Stimulated activated CD4-positive, alpha-beta T cell treated with anti-CD3 and anti-CD28 coated beads, TNF-alpha, amount 100 ng/mL, for 48 hours (primary cell): ENCODE measurements around the gene MTHFD1.
A peak's percentile ranks its signal among the peaks of the same experiment; 100 is the strongest.
"Not testable (repeated sequence)": the region's sequence is repeated elsewhere in the genome, so short reads cannot be mapped to it uniquely, and the experiment has no call there.

Experiments used
- DNase-seq, 3 donors: peaks; one replicate each; pipeline ENCODE4 v3.0.0-alpha.2; 2020; ENCODE audit warnings: low read depth in 3 of 3

Gene MTHFD1

DNA sequence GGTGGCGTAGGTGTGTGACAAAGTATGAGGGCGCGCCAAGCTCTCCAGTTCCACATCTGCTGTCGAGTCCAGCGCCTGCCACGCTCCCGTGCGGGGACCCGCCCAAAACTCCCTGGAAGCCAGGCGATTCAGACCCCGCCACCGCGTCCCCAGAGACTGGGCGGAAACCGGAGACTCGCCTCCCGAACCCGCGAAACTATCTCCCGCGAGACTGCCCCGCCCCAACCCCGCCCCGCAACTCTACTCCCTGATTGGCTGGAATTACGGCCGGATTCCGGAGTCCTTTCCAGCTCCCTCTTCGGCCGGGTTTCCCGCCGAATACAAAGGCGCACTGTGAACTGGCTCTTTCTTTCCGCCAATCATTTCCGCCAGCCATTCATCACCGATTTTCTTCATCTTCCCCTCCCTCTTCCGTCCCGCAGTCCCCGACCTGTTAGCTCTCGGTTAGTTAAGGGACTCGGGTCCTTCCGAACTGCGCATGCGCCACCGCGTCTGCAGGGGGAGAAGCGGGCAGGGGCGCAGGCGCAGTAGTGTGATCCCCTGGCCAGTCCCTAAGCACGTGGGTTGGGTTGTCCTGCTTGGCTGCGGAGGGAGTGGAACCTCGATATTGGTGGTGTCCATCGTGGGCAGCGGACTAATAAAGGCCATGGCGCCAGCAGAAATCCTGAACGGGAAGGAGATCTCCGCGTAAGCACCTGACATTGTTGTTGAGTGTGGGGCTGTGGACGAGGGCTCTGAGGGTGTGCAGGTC is at the start of gene MTHFD1:
Gene MTHFD1 (plus strand): TSS at position 572 of the 751 bp plus-strand sequence. CDS start 75 bp downstream, at position 647.
- DNase-seq: peak; percentile 96 to 97 (median 96)

DNA sequence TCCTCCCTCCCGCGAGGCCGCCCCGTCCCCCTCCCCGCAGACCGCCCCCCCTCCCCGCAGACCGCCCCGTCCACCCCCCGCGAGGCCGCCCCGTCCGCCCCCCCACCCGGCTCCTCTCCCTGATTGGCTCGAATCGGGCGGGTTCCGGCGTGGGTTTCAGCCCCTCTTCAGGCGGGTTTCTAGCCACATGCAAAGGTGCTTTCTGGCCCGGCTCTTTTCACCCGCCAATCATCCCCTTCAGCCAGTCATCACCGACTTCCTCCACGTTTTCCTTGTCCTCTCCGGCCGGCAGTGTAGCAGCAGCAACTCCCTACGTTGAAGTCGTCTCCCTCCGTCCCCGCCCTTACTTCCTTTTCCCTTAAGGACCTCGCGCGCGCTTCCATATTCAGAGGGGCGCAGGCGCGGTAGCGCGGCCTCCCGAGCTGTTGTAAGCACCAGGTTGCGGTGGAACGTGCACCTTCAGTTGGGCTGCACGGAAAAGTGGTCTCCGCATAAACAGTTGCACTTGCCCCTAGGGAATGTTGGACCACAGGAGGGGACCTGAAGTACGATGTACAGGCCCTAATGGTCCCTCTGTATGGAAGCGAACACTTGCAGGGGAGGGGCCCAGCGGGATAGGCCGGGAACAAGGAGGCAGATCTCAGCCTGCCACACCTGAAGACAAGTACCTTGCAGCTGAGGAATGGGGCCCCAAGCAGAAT is 49.4 kb upstream of the MTHFD1 start:
- peak; percentile 79 to 84 (median 82) for DNase-seq

DNA sequence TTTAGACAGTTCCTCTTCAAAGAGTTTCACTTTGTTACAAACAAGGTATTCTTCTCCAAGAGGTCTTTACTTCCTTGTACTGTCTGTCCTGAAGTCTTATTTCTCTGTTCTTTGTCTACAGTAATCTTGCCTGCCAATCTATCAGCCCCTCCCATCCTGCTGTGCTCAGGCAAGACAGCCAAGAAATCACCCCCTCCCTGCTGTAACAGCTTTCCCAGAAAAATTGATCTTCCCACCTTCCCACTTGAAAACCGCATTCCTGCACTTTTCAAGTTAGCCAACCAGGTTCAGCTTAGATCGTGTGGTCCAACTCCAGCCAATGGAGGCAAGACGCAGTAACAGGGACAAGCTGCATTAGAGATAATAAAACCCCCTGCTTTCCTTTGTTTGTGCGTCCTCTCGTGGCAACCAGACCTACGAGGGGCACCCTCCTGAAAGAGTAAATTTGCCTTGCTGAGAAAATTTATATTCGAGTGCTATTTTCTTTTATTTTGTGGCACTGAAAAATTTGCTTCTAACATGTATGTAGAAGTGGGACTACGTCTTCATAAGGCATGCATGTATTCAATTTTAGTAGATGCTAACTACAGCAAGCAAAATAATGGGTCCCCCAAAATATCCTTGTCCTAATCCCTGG is 47.5 kb upstream of the MTHFD1 start:
- DNase-seq: no peak

DNA sequence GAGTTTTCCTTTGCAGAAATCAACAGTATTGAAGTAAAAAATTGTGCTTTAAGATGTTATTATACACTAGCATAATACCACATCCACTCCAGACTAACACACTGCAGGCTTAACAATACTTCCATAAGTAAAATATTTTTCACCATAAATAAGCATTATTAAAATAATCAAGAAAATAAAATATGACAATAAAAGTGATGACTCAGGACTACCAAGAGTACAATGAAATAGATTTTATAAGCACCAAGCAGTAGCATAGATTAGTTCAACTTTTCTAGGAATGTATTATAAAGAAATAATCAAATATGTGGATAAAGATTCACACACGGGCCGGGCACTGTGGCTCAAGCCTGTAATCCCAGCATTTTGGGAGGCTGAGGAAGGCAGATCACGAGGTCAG is 40.4 kb upstream of the MTHFD1 start:
- no peak for DNase-seq

DNA sequence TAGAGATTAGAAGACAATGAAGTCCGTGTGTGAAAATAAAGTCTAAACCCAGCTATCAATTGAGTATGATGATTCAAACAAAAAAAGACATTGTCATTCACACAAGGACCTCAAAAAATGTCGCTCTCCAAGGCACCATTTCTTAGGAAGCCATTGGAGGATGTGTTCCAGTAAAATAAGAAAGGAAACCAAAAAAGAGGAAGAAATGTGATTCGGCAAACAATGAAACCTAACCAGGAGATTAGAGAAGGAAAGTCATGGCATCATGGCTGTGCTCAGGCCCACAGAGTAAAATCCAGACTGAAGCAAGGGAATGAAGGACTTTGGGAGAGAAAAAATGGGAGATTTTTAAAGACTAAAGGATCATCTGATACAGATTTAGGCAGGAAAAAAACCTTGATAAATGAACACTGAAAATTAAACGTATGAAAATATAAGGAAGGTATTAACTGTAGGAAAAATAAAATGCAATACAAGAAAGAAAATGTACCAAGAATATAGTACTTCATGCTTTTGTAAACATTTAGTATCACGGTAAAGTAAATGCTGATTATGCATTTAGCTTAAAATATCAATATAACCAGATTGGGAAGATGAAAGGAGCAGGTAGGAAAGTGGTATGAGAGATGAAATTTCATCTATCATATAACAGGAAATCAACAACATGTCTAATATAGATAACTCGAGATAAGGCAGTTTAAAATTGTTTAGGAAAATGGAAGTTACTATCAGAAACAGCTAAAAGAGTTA is 38.2 kb upstream of the MTHFD1 start:
- no peak for DNase-seq

DNA sequence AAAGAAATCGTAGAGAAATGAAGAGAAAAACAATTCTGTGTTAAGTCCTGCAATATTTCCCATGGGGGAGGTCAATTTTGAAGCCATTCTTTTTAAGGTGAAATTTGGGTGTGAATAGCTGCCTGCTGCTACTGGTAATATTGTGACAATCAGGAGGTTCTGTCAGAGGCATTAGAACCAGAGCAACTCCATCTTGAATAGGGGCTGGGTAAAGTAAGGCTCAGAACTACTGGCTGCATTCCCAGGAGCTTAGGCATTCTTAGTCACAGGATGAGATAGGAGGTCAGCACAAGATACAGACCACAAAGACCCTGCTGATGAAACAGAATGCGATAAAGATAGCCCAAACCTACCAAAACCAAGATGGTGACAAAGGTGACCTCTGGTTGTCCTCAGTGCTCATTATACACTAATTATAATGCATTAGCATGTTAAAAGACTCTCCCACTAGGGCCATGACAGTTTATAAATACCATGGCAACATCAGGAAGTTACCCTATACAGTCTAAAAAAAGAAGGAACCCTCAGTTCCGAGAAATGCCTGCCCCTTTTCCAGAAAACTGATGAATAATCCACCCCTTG is 24.8 kb upstream of the MTHFD1 start:
- no peak for DNase-seq

DNA sequence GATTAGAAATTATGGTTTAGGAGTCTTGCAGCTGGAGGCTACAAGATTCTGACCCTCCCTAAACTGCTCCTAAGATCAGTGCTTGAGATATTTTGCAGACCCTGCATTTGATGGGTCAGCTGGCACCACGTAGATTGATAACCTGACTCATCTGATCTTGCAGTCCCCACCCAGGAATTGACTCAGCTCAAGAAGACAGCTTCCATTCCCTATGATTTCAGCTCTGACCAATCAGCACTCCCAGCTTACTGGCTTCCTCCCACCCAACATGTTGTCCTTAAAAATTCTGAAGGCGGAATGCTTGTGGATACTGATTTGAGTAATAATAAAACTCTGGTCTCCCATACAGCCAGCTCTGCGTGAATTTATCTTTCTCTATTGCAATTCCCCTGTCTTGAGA is 23.2 kb upstream of the MTHFD1 start:
- DNase-seq: no peak

DNA sequence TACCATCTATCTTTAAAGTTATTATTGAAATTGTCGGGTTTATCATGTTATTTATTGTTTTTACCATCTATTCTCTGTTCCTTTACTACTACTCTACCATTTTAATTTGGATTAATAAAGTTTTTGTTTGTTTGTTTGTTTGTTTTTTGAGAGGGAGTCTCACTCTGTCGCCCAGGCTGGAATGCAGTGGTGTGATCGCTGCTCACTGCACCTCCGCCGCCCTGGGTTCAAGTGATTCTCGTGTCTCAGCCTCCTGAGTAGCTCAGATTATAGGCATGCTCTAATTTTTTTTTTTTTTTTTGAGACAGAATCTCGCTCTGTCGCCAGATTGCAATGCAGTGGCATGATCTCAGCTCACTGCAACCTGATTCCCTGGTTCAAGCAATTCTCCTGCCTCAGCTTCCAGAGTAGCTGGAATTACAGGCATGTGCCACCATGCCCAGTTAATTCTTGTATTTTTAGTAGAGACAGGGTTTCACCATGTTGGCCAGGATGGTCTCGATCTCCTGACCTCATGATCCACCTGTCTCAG is 22.7 kb upstream of the MTHFD1 start:
- not testable (repeated sequence) for DNase-seq

DNA sequence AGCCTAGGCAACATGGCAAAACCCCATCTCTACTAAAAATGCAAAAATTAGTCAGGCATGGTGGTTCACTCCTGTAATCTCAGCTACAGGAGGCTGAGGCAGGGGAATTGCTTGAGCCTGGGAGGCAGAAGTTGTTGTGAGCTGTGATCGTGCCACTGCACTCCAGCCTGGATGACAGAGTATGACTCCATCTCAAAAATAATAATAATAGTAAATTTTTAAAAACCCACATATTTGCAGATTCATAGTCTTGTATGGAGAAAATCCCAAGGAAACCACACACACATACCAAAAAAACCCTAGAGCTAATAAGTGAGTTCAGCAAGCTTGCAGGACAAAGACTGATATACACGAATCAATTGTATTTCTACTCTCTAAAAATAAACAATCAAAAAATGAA is 19.0 kb upstream of the MTHFD1 start:
- DNase-seq: no peak

DNA sequence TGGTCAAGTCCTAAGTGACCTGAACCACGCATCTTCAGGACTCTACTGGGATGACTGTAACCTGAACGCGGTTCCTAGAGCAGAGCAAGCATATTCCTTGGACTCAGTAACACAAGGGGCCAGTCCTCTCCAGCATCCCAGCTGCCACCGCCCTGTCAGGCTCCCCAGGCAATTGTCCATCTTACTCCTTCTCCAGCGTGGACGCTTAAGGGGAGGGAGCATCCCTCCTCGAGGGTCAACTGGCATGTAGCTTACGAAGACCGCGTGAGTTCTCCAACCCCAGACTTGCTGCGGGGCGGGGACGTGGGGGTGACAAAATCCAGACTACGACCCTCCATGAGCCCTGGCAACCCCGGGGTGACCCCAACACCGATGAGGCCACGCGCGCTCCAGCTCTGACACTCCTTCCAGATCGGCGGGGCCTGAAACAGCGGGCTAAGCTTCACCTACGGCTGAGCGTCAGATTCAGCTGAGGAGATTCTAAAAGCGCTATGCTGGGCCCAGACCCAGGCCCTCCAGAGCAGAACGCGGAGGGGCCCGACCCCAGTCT is 846 bp upstream of the MTHFD1 start:
- DNase-seq: no peak

DNA sequence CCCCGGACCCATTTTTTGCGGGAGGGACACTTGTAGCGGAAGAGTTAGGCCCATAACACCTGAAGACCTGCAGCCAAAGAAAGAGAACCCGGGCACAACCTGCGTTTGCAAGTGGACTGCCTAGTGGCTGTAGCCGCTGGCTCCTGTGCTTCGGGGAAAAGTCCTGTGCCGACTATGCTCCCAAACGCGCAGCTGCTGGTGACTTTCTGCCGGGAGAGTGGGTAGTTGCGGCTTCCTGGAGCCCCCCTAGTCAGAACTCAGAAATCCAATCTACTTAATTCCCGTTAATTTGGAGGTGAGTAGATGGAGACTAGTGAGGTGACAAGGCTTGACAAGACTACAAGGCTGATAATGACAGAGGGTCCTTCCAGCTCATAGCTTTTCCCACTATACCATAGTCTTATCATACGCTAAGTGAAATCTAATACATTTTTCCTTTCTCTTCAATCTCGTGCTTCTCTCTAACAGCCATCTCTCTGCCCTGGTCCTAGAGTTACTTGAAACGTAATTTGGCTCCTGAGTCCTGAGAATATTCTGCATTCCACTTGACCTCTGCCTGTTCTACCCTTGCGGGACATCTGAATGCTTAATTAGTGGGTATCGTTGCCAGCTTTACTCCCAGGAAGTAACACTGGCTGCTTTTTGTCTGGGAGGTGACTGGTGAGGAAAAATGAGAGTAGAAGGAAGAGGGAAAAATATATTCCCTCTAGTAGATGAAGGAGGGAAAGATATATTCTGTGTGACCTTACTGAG is 556 bp downstream of the MTHFD1 start:
- DNase-seq: peak in 1 of 3 donors; percentile 9

DNA sequence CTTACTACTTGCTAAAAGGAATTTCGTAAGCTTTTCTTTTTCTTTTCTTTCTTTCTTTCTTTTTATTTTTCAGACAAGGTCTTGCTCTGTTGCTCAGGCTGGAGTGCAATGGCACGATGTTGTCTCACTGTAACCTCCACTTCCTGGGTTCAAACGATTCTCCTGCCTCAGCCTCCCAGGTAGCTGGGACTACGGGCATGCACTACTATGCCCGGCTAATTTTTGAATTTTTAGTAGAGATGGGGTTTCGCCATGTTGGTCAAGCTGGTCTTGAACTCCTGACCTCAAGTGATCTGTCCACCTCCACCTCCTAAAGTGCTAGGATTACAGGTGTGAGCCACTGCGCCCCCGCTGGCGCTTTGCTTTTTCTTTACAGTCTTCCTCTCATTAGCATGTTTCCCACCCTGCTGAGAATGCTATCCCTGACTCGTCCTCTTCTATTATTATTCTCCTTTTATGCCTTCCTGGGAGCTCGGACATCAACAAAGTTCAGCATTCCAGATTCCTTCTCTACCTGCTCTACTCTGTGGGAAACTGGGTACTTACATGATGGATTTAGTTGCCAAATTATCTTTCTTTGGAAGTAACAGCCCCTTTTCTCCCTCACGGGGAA is 3.1 kb downstream of the MTHFD1 start:
- DNase-seq: no peak

DNA sequence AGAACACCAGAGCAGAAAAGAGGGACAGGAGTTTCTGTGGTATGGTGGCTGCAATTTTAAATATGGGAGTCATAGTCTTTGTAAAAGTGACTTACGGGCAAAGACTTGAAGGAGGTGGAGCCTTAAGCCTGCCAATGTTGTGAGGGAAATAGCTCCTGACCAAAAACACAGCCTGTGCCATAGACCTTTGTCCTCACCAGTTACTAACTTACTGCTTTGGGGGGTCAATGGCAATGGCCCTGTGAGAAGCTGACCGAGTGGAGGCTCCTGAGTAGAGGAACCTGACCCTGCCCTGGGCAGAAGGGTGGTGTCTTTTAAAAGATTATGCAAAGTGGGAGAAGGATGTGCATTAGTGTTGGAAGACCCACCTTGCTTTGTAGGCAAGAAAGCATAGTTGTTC is 3.8 kb downstream of the MTHFD1 start:
- no peak for DNase-seq

DNA sequence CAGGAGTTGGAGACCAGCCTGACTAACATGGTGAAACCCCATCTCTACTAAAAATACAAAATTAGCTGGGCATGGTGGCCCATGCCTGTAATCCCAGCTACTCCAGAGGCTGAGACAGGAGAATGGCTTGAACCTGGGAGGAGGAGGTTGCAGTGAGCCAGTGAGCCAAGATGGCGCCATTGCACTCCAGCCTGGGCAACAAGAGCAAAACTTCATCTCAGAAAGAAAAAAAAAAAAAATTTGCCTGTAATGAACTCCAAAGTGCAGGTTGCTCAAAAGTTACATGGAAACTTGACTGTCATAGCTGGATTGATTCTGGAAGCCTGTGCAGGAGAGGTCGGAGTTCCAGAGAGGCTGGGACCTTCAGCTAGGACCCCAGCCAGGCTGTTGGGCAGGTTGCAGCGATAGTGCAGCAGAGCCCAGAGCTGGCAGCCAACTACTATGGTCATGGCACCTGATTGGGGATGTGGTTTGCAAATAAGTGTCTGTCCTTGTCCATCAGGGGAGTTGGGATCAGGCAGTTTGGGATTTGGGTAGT is 5.1 kb downstream of the MTHFD1 start:
- not testable (repeated sequence) for DNase-seq

DNA sequence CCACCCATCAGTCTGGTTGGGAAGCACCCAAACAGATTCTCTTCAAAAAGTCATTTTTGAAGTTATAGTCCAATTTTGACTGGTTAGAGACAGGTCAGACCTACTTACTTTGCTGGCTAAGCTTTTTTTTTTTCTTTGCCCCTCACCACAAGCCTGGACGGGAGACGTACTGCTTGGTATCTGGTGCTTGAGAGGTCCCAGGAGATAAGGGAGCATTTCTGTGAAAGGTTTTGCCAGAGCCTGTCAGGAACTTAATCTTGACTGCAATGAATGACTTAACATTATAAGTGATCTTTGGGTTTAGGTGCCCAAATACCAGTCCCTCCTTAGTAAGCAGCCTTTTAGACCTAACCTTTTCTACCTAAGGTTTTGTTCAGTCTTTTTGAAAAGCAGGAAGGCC is 6.3 kb downstream of the MTHFD1 start:
- DNase-seq: no peak

DNA sequence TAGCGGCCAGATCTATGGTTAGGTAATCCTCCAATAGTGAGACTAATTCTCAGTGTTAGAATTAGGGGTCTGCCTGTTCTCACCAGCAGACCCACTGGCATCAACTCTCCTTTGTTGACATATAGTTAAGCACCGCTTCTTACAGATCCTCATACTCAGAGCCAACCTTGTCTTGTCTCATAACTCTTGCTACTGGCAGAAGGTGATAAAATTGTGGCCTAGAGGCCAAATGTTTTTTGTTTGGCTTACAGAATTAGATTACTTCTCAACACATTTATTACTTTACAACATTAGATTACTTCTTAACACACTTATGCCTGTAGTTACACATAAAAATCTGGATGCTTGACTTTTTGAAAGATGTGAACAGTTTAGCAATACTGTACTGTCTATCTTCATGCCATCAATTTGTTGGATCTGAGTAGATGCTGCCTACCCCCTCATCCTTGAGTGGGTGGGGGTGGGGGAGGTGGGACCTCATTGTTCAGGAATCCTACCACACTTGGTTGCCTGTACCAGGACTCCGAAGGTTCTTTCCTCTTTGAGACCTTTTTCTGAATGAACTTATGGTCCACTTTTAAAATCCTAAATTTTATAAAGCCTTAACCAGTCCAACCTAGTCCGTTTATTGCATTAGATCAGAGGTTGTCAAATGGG is 7.0 kb downstream of the MTHFD1 start:
- DNase-seq: no peak

DNA sequence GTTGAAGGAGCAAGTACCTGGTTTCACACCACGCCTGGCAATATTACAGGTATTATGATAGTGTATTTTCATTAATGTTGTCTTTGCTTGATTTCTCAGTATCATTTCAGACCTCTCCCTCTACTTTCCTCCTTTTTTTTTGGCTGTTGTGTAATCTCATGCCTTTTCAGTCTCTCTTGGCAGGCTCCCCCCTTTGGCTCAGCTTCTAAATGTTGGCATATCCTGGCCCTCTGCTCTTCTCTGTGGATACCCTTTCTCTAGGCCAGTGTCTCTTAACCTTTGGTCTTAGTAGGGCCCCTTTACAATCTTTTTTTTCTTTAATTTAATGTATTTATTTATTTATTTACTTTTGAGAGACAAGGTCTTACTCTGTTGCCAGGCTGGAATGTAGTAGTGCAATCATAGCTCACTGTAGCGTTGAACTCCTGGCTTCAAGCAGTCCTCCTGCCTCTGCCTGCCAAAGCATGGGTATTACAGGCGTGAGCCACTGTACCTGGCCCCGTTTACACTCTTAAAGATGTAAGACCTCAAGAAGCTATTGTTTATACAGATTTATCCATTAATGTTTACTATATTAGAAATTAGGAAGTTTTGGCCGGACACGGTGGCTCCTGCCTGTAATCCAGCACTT is 12.8 kb downstream of the MTHFD1 start:
- DNase-seq: no peak

DNA sequence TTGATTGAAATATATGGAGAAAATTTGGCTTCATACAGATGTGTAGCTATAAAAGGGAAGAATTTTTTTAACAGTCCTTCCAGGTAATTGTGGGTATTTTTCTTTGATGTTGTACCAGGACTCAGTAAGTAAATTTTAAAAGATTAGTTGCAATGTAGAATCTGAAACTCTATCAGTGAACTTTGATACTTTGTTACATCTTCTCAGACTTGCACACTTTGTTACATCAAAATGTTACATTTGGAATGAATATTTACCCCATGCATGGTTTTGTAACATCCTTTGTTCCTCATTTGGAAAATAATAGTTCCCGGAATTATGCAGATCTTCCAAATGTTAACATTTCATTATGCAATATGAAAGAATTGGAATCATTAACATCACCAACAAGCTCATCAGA is 13.8 kb downstream of the MTHFD1 start:
- DNase-seq: no peak

DNA sequence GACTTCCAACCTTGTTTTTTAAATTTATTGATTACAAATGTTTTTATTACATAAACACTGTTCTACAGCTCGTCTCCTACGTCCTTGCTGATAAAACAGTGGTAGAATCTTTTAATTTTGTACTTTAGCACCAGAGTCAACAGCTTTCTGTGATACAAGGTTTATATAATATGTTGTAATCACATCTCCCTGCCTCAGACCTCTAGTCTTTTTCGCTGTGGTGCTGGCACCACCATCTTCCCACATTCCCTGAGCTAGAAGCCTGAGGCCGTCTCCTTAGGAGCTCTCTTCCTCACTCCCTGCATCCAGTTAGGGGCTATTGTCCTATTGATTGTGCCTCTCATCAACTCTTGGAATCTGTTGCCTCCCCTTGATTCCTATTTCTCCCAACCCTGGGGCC is 17.1 kb downstream of the MTHFD1 start:
- DNase-seq: no peak
